ENCODE measurements around the gene CCDC85A.

Gene CCDC85A

DNA sequence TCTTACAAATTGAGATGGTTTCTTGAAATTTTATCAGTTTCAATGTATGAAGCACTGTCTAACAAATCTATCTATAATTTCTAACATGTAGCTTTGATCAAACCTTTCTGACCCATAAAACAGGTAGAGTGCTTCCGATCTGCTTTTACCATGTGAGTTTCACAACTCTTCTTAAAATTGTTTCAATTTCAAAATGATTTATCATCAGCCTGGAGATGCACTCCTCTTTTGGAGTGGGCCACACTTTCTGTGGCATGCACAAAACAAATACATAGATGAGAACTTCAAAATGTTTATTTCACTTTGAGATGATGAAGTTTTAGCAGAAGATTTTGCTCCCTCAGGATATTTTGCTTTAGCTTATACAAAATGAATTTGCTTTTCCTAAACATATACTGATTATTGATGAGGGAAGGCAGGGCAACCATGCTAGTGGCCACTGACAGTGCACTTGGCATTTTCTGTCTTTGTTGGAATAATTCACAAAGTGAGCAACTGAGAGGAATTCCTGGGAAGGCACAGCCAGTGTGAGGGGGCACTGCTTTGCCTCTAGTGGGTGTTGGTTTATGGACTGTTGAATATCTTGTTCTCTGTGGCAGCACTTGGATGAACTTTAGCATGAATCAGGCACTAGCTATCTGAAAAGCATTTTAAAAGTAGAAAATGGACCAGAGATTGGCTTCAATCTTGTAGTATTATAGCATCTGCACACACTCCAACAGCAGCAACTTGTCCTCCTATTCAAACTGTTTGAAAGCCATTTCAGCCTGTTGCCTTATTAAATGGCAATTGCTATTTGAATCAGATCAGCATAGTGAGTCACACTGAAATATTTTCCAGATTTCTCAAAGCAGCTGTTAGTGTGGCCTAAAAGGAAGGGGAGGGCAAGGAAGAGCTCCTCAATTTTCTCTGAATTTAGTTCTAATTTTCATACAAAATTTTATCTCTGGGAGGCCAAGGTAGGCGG is 193.2 kb downstream of the CCDC85A start:
- peak; percentile 43 for DNase-seq

DNA sequence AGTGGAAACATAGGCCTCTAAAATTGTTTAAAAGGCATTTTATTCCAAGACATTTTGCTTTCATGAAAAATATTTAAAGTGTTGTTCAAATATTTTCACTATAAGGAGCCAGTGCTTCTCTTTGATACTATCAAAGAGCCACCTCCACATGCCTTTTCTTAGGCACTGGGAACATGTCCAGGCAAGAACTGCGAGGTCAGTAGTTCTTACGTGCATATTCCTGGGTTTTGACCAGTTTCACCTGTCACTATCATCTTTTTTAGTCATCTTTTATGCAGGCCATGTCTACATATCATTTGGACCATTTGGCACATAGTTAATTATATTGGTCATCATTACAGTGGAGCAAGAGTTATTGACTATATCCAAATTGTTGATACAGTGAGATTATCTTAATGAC is 195.3 kb downstream of the CCDC85A start:
- no peak for DNase-seq

- DNase-seq = peak; percentile 1
Observed at GRCh38 chr2:56380861-56381260, 197.1 kb downstream of the CCDC85A start.

DNA sequence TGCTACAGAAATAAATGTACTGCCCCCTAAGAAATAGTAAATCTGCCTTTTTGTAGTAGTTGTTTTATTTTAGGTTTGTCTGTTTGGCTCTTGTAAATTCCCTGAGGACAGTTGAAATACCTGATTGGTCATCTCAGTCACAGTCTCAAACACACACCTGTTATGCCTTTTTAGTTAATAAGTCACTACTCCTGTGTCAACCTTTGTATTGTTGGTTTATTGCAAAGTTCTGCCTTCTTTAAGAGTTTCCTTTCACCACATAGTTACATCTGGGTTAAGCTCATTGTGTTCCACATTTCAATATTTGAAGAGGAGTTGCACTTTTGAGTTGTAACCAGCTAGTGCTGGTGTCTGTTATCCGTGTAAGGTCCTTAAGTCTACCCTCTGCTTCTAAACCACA is 198.7 kb downstream of the CCDC85A start:
- DNase-seq = no peak

GRCh38 chr2:56386657-56387056 is 202.9 kb downstream of the CCDC85A start:
- DNase-seq = no peak

DNA sequence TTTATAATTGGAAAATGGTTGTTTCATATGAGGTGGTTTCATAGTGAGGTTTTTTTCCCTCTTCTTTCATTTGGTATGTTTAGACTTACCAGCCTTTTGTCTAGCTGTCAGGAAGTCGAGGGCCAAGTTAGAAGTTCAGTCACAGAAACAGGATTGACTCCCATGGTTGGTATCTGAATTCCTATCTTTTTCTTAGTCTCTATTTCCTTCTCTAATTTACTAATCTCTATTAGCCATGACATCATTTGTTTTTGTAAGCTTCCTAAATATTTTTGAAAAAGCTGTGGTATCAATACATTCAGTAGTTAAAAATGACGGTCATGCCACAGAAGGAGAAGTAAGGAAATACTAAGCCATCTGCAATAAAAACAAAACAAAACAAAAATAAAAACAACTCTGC is 206.9 kb downstream of the CCDC85A start:
- no peak for DNase-seq

GRCh38 chr2:56410140-56410539 is 226.3 kb downstream of the CCDC85A start:
- no peak for DNase-seq

DNA sequence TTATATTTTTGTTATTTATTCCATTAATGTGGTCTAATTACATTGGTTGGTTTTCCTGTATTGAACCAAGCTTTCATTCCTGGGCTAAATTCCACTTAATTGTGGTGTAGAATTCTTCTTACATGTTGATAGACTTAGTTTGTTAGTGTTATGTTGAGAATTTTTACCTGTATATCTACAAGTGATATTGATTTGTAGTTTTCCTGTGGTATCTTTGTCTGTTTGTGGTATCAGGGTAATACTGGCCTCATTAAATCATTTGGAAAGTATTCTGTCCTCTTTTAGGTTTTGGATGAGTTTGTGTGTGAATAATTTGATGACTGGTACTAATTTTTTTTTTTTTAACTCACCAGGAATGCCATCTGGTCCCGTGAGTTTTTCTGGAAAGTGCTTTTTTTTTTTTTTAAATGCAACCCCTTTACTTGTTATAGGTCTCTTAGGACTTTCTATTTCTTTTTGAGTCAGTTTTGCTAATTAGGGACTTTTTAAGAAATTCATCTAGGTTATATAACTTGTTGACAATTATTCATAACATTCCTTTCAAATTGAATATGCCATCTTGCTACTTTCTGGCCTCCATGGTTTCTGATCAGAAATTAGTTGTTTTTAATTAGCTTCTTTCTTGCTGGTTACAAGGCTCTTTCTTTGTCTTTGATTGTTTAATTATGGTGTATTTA is 232.8 kb downstream of the CCDC85A start:
- no peak for DNase-seq

Data from fibroblast of skin of scalp (primary cell).